ENCODE results near the gene RINL.
"Not testable (repeated sequence)": the region's sequence is repeated elsewhere in the genome, so short reads cannot be mapped to it uniquely, and the experiment has no call there.

RINL gene

GRCh38 chr19:38904581-38905539, 26.8 kb upstream of the RINL start:
- DNase-seq, result no peak

GRCh38 chr19:38901683-38902082, 23.6 kb upstream of the RINL start:
- DNase-seq, result no peak

DNA sequence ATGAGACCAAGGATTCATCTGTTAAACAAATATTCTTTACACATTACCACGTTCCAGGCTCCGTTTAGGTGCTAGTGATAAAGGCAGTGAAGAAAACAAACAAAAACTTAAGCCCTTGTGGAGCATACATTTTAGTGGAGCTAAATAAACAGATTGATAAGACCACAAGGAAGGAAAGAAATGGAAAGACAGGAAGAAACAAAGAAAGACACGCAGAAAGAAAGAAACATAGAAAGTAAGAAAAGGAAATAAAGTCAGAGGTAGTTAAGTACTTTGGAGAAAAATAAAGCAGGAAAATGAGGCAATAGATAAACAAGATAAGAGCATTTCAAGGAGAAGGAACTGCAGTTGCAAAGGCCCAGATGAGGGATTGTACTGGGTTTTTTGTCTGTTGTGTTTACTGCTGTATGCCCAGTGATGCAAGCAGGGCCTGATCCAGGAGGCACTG, 22.7 kb upstream of the RINL start:
- no peak for DNase-seq

DNA sequence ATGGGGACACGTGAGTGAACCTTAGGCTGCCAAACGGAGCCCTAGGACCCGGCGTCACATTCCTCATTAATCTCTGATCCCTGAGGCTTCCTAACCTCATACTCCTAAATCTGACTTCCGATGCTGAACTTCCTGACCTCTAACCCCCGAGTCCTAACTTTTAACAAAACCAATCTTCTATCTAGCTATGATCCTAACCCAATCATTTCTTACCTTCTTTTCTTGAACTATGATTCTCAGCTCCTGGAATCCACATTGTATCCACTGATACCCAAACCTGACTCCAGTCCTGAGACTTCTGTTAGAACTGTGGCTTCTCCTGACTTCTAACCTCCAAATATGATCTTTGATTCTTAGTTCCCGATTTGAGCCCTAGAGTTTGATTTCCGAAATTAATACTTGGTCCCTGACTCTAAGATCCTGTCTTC, 22.1 kb upstream of the RINL start:
- no peak for DNase-seq

GRCh38 chr19:38899447-38900201, 21.5 kb upstream of the RINL start, which contains the start of the genes NFKBIB and SIRT2:
NFKBIB (plus strand) TSS chr19:38899969; CDS start chr19:38900033, 64 bp downstream.
SIRT2 (minus strand) TSS chr19:38899618; CDS start chr19:38899521, 97 bp downstream.
- peak; percentile 99 for DNase-seq

DNA sequence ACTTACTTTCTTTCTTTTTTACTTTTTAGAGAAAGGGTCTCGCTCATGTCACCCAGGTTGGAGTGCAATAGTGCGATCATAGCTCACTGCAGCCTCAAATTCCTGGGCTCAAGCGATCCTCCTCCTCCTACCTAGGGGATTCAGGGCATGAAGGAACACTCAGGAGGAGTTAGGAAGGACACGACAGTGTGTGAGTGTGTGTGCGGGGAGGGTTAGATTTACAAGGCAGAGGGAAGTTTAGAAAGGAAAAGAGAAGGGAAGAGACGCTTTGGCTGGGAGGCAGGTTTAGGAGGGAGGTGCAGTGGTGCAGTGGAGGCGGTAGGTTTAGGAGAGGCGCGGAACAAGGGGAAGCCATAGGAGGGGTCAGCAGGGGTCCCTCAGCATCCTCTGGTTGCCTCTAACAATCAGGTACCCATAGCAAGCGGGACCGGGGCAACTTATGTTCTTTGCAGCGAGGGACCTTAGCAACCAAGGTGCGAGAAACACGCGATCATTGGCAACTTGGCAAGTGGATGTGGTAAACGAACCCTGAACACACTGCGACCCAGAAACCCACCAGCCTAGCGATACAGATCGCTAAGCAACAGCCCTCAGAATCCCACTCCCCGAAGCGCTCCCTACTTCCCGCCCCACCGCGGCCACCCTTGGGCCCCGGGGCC, 20.8 kb upstream of the RINL start:
- no peak for DNase-seq

GRCh38 chr19:38894968-38895367, 16.9 kb upstream of the RINL start:
- no peak for DNase-seq

DNA sequence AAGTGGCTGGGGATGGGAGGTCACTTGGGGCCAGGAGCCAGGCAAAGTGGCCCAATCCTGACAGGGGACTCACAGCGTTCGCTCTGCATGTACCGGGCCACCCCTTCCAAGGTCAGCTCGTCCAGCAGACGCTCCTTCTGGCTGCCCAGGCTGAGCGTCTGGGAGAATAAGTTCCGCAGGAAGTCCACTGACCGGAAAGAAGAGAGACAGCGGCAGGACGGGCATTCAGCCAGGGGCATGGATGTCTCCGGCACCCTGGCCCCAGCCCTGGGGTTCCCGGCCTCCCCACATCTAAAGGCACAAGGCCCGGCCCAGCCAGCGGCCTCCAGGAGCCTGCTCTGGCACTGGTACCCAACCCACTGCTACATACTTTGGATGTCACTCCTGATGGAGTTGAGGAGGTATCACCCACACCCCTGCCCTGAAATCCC, 15.3 kb upstream of the RINL start:
- no peak for DNase-seq

DNA sequence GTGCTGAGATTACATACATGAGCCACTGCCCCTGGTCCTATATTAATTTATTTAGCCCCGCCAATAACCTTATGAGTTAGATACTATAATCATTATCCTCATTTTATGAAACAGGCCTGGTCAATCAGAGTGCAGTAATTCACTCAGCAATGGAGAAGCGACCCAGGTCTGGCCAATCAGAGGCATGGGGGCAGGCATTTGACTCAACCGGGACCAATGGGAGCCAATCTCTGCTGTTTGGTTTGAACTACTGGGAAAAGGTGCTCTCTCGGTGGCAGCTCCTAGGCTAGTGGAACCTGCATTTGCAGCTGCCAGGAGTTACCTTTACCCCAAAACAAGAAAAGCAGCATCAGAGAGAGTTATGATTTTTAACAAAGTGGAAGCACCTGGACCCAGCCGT, 14.8 kb upstream of the RINL start:
- no peak for DNase-seq

DNA sequence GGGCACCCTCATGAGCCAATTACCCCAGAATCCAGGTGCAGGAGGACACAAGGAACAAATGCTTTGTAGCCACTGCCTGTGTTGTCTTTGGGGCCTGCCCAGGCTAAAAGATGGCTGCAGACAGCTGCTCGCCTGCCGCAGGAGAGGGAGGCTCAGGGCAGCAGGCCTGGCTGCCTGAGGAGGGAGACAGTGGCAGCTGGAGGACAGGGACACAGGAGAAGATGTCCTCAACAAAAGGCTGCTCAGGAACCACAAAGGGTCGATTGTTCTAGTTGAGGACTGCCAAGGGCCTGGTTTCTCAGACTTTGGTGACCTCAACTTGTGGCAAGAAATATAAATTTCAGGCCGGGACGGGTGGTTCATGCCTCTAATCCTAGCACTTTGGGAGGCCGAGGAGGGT, 13.7 kb upstream of the RINL start:
- DNase-seq, result no peak

DNA sequence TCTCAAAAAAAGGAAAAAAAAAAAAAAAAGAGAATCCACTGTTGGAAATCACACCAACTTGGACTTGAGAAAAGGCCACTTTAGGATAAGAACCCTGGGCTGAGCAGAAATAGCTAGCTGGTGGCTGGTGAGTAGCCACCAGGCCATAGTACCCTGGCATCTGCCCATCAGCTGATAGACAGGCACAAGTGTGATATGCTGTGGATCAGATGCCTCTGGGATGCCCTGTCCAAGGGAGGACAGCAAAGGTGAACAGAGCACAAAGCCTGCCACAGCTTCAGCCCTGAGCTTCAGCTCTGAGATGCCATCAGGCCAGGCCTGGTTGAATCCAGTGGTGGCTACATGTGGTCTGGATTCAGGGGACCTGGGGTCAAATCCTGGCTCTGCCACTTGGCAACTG, 12.6 kb upstream of the RINL start:
- no peak for DNase-seq

- no peak for DNase-seq
Observed at GRCh38 chr19:38889803-38890202, 11.7 kb upstream of the RINL start.

- DNase-seq, result no peak
Observed at GRCh38 chr19:38888876-38889275, 10.8 kb upstream of the RINL start.

- DNase-seq, result not testable (repeated sequence)
Observed at GRCh38 chr19:38884691-38885090, 6.6 kb upstream of the RINL start.

GRCh38 chr19:38883286-38883685, 5.2 kb upstream of the RINL start:
- DNase-seq, result no peak

DNA sequence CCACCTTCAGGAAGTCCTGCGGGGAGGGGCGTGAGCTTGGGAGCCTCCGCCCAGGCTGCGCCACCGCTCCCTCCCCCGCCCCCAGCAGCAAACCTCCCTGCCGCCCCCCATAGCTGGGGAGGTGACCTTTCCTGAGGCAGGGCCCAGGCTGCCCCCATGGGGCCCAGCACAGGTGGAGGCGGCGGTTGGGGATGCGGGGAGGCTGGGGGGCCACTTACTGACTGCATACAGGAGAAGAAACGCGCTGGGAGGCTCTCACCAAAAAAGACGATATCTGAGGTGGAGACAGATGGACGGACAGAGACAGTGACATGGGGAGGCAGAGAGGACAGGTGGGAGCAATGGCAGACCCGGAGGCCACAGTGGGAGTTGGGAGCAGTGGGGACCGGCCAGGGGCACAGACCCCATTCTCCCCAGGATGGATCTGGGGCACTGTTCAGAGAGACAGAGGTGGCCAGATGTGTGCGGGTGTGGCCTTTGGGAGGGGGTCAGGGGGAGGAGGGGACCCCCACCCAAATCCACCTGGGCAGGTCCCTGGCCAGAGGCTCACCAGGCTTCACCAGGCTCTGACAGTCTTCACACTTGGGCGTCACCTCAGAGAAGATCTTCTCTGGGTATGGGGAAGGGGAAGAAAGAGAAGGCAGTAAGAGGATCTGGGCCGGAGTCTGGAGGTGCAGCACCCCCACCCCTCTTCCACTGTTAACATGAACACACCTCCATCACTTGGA, 3.0 kb upstream of the RINL start:
- no peak for DNase-seq

DNA sequence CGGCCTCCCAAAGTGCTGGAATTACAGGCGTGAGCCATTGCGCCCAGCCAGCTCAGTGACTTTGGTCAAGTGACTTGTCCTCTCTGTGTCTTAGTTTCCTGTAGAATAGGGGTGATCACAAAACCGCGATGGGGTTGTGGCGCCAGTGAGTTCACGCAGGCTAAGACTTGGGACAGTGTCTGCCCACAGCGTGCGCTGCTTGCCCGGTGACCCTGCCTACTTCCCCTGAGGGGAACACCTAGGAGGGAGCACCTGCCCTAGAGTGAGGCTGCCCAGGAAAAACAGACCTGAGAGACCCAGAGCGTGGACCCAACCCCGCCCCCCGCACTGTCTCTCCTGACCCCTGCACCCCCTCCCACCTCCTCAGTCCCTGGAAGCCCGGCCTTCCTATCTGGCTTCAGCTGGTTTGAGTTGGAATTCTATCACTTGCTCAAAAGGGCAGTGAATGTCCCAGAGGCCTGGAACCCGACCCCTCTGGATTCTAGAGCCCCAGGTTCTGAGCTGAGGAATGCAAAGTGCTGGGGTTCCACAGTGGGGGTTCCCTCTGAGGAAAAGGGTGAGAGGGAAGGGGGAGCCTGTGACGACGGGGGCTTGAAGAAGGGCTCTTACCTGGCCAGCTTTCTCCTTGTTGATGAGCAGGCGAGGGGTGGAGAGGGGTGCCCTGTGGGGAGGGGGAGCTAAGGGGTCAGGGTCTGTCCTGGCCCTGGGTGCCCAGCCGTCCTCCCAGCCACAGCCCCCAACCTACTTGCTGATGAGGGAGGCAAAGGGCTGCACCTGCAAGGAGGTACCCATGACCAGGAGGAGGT, 2.2 kb upstream of the RINL start:
- DNase-seq, result no peak

DNA sequence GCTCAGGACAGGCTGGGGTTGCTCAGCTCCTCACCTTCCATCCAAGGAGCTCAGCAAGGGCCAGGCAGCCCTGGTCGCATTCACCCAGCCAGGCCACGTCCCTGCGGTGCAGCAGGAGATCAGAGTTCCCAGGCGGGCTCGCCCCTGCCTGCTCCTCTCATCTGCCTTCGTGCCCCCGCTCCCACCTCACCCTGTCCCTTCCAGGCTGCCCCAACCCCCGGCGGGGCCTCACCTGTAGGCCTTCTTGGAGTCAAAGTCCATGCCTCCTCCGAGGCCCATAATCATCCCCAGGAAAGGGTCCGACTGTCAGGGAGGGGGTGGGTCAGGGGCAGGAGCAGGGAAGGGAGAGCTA, 1.3 kb upstream of the RINL start:
- DNase-seq, result no peak

DNA sequence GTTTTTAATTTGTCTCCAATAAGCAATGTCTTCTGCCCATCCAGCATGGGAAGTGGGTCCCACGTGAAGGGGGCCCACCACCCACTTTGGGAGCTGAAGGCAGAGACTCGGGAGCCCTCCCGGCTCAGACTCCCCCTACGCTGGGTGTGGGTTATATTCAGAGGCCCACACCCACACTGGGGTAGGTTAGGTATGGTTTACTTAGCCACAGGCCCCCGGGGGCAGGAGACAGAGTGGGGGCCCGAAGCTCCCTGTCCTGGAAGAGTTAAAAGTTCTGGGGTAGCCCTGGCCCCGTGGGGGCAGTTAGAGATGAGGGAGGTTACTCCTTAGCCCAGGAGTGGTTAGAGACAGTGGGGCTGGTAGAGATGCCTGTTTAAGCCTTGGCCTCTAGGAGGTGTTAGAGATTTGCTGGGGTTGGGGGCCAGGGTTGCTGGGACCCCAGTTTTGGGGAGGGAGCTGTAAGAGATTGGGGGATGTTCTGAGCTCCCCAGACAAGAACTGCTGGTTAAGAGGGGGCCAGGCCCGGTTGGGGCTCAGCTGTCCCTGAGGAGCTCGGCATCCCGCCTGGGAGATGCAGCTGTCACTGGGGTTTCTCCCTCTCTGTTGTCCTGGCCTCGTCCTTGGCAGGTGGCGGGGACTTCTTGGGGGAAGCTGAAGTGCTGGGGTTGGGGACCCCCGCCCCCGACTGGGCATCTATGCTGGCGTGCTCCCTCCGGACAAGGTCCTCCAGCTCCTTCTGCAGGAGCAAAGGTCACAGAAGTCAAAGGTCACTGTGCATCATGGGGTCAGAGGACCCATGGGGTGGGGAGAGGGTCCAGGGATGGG, 712 bp upstream of the RINL start:
- DNase-seq, result no peak

DNA sequence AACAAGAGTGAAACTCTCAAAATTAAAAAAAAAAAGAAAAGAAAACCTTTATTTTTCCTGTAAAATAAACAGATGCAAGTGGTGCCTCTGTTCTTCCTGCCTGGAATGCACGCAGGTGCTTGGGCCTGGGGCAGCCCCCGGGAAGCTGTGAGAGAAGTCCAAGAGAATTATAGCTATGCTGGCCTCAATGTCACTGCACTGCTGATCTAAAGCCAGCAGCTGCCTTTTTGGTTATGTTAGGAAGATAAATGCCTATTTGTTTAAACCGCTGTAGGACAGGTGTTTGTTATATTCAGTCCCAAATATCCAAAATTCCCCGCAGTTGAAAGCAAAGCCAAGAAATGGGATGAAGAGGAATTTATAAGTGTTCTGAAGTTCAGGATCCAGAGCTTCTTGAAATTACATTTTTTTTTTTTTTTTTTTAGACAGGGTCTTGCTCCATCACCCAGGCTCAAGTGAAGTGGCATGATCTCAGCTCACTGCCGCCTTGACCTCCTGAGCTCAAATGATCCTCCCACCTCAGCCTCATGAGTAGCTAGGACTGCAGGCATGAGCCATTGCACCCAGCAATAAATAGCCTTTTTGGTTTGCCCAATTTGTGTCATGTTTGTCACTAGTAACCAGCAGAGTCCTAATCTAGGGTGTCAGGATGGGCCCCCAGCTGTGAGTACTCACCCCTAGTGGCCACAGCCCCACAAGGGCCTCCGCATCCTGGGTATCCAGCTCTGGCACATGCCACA, 2.2 kb downstream of the RINL start:
- DNase-seq, result no peak

All from activated CD4-positive, alpha-beta T cell treated with anti-CD3 and anti-CD28 coated beads, Interleukin-2, amount 50 U/mL, for 1 hour (primary cell).